Measurements from ENCODE around the gene CNTN4. TPM values are rescaled to one million over a fixed set of nuclear protein-coding genes. Genes with fewer than 3 reads are reported as not detected.

CNTN4 gene
- total RNA-seq, 1 donor from 2014 or later, result 5.2 TPM

DNA sequence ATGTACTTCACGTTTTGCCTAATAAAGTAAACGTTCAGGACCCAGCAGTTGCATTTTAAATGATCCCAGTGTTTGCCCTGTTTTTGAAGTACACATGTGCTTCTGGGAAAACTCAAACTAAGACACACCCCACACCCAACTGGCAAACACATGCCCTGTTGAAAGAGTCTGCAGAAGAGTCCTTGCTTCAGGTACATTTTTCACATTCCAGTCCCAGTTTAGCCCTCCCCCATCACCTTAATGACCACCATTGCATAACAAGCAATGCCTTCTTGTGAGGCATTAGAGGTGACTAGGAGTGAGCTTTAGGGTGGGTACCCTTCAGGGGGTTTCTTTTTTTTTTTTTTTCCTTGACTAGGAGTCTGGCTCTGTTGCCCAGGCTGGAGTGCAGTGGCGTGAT, 322.3 kb downstream of the CNTN4 start:
- no peak overlapping the region for H3K4me2 ChIP-seq

DNA sequence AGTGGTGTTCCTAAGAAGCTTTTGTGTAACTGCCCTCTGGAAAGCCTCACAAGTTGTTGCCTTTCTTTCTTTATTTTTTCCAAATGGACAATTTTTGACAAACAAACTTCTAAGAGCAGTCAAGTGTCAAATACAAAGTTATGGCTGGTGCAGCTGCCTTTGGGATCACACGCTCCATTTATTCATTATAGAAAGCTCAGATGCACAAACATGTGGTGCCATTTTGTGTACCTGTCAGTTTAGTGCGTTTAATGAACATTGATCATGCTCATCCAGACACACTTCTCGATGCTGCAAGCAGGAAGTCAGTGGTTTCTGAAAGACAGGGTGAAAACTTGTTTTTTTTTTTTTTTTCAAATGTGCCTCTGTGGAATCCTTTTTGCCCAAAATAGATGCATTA, 324.5 kb downstream of the CNTN4 start:
- H4K20me1 ChIP-seq (ENCODE audit: low read depth), result no peaks in the 10 kb centered on the region
- no peaks in the 10 kb centered on the region for H3K4me1 Mint-ChIP-seq
- no peaks in the 10 kb centered on the region for H3K79me2 ChIP-seq (ENCODE audit: low read depth)
- H3K27me3 ChIP-seq, result no peaks in the 10 kb centered on the region
- no peak overlapping the region for H3K4me3 Mint-ChIP-seq
- H3K27ac ChIP-seq, result no peak overlapping the region
- peaks cover 13% of the 10 kb centered on the region for H3K9me3 Mint-ChIP-seq
- no peaks in the 10 kb centered on the region for H3K36me3 ChIP-seq
- no peaks in the 10 kb centered on the region for H3K36me3 Mint-ChIP-seq
- no peak for DNase-seq (ENCODE audit: low spot score)
- no peak for TF ChIP-seq EZH2 (IDR thresholded peaks at IDR 0.05)
- H3K27me3 Mint-ChIP-seq (ENCODE audit: insufficient read depth, low read depth), result no peaks in the 10 kb centered on the region
- H3K4me3 ChIP-seq, result no peak overlapping the region
- no peak overlapping the region for H3K9ac ChIP-seq
- H2AFZ ChIP-seq (replicated peaks), result no peak overlapping the region
- H3K4me2 ChIP-seq, result no peak overlapping the region
- no peak overlapping the region for H3K27ac Mint-ChIP-seq
- H3K4me1 ChIP-seq, result no peaks in the 10 kb centered on the region
- no peaks in the 10 kb centered on the region for H3K9me3 ChIP-seq (ENCODE audit: low read depth)
- H3F3A ChIP-seq (ENCODE audit: low read depth), result no peaks in the 10 kb centered on the region

More for the DNA sequence above, 322.3 kb downstream of the CNTN4 start:
- H3K27me3 ChIP-seq, result no peaks in the 10 kb centered on the region
- H3K4me1 ChIP-seq, result no peaks in the 10 kb centered on the region
- no peaks in the 10 kb centered on the region for H3K36me3 ChIP-seq
- Mint-ChIP-seq H3K27ac (no peak overlapping the region), H3K4me3 (no peak overlapping the region), H3K27me3 (ENCODE audit: insufficient read depth, low read depth) (no peaks in the 10 kb centered on the region), H3K36me3 (no peaks in the 10 kb centered on the region), H3K4me1 (no peaks in the 10 kb centered on the region), H3K9me3 (peaks cover 8% of the 10 kb centered on the region)
- H3K9me3 ChIP-seq (ENCODE audit: low read depth), result no peaks in the 10 kb centered on the region
- no peaks in the 10 kb centered on the region for H3F3A ChIP-seq (ENCODE audit: low read depth)
- DNase-seq (ENCODE audit: low spot score), result no peak
- H4K20me1 ChIP-seq (ENCODE audit: low read depth), result no peaks in the 10 kb centered on the region
- H3K9ac ChIP-seq, result no peak overlapping the region
- H3K4me3 ChIP-seq, result no peak overlapping the region
- H3K79me2 ChIP-seq (ENCODE audit: low read depth), result no peaks in the 10 kb centered on the region
- TF ChIP-seq EZH2 (IDR thresholded peaks at IDR 0.05) (no peak), EZH2phosphoT487 (IDR thresholded peaks at IDR 0.05) (no peak)
- TF ChIP-seq, protein P1, sequence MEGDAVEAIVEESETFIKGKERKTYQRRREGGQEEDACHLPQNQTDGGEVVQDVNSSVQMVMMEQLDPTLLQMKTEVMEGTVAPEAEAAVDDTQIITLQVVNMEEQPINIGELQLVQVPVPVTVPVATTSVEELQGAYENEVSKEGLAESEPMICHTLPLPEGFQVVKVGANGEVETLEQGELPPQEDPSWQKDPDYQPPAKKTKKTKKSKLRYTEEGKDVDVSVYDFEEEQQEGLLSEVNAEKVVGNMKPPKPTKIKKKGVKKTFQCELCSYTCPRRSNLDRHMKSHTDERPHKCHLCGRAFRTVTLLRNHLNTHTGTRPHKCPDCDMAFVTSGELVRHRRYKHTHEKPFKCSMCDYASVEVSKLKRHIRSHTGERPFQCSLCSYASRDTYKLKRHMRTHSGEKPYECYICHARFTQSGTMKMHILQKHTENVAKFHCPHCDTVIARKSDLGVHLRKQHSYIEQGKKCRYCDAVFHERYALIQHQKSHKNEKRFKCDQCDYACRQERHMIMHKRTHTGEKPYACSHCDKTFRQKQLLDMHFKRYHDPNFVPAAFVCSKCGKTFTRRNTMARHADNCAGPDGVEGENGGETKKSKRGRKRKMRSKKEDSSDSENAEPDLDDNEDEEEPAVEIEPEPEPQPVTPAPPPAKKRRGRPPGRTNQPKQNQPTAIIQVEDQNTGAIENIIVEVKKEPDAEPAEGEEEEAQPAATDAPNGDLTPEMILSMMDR (IDR thresholded peaks at IDR 0.05), result no peak
- H3K27ac ChIP-seq, result no peak overlapping the region
- H2AFZ ChIP-seq (replicated peaks), result no peak overlapping the region

DNA sequence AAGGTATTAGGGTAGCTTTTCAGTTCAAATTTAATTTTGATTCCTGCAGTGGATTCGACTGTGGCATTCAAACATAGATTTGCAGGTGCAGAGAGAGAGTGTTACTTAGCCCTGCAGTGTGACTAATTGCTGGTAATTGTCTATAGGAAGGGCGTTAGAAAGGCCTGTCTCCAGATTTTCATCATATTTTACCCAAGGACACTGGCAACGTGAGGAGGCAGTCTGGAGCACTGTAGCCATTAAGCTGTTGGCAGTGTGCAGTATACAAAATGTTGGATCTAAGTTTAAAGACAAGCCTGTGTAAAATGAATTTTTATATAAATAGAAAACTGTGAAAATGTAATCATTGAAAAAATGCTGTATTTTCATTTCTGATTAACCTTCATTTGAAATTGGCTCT, 342.9 kb downstream of the CNTN4 start:
- no peak overlapping the region for H3K4me3 Mint-ChIP-seq
- Histone ChIP-seq H3K9me3 (ENCODE audit: low read depth) (no peaks in the 10 kb centered on the region), H3K4me3 (no peak overlapping the region), H3K36me3 (no peaks in the 10 kb centered on the region), H3K4me1 (no peaks in the 10 kb centered on the region), H3K9ac (no peak overlapping the region), H3F3A (ENCODE audit: low read depth) (no peaks in the 10 kb centered on the region), H4K20me1 (ENCODE audit: low read depth) (no peaks in the 10 kb centered on the region), H3K4me2 (no peak overlapping the region), H2AFZ (replicated peaks) (no peak overlapping the region), H3K27me3 (no peaks in the 10 kb centered on the region), H3K27ac (no peak overlapping the region), H3K79me2 (ENCODE audit: low read depth) (no peaks in the 10 kb centered on the region)
- DNase-seq (ENCODE audit: low spot score), result no peak
- H3K27me3 Mint-ChIP-seq (ENCODE audit: insufficient read depth, low read depth), result no peaks in the 10 kb centered on the region
- no peaks in the 10 kb centered on the region for H3K9me3 Mint-ChIP-seq
- TF ChIP-seq, protein P1 (IDR thresholded peaks at IDR 0.05), result no peak
- TF ChIP-seq EZH2phosphoT487 (IDR thresholded peaks at IDR 0.05), result no peak
- no peak for TF ChIP-seq EZH2 (IDR thresholded peaks at IDR 0.05)
- H3K36me3 Mint-ChIP-seq, result no peaks in the 10 kb centered on the region
- H3K27ac Mint-ChIP-seq, result no peak overlapping the region
- H3K4me1 Mint-ChIP-seq, result peaks cover 13% of the 10 kb centered on the region

DNA sequence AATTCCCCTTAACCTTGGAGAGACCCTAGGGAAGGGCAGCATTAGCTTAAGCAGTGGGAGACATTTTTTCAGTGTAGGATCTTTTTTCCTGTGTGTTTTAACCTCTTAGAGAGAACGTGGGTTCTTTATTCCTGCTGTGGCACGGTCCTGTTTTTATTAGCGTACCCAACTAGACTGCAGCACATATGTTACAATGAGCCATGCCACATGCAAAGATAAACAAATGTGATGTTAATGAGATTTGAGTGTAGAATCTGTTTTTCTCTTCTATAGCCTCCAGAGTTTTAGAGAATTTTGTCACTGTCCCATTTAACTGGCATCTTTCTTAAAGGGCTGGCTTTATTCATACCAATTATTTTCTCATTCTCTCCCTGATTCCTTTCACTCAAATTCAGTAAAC, 347.5 kb downstream of the CNTN4 start:
- Histone ChIP-seq H3K27ac (no peak overlapping the region), H3K4me2 (no peak overlapping the region), H4K20me1 (ENCODE audit: low read depth) (no peaks in the 10 kb centered on the region), H3K27me3 (no peaks in the 10 kb centered on the region), H2AFZ (replicated peaks) (no peak overlapping the region), H3K9ac (no peak overlapping the region), H3F3A (ENCODE audit: low read depth) (no peaks in the 10 kb centered on the region), H3K4me3 (no peak overlapping the region), H3K9me3 (ENCODE audit: low read depth) (no peaks in the 10 kb centered on the region), H3K4me1 (no peaks in the 10 kb centered on the region), H3K36me3 (no peaks in the 10 kb centered on the region), H3K79me2 (ENCODE audit: low read depth) (no peaks in the 10 kb centered on the region)
- Mint-ChIP-seq H3K9me3 (no peaks in the 10 kb centered on the region), H3K27ac (no peak overlapping the region), H3K27me3 (ENCODE audit: insufficient read depth, low read depth) (no peaks in the 10 kb centered on the region), H3K36me3 (no peaks in the 10 kb centered on the region), H3K4me1 (peaks cover 13% of the 10 kb centered on the region), H3K4me3 (no peak overlapping the region)
- TF ChIP-seq, protein P1 (IDR thresholded peaks at IDR 0.05), result no peak
- TF ChIP-seq EZH2phosphoT487 (IDR thresholded peaks at IDR 0.05), result no peak
- no peak for TF ChIP-seq EZH2 (IDR thresholded peaks at IDR 0.05)
- DNase-seq (ENCODE audit: low spot score), result no peak
